Neural progenitor cell (in vitro differentiated cells): ENCODE results near the gene NHLH1. TPM values are rescaled to one million over a fixed set of nuclear protein-coding genes. Genes with fewer than 3 reads are reported as not detected.
"Not testable (repeated sequence)": the region's sequence is repeated elsewhere in the genome, so short reads cannot be mapped to it uniquely, and the experiment has no call there.

Source experiments
- DNase-seq: peaks from one replicate; pipeline ENCODE4 v3.0.0-alpha.2; 2016; ENCODE audit warnings: low spot score
- H2AFZ ChIP-seq: fragments of 200-600 bp; sonication (generic); replicated peaks from 2 replicates; pipeline ENCODE4 v1.6.1; 2016; ENCODE audit warnings: antibody characterized with exemption
- H3F3A ChIP-seq: fragments of 200-600 bp; sonication (generic); 2 replicates; pipeline ENCODE4 v1.6.1; 2016; ENCODE audit warnings: antibody characterized with exemption, low read depth
- H3K27ac ChIP-seq: fragments of 200-600 bp; sonication (generic); 2 replicates; pipeline ENCODE4 v1.5.1; 2016; ENCODE audit warnings: mild to moderate bottlenecking
- H3K27me3 ChIP-seq: fragments of 200-600 bp; sonication (generic); 2 replicates; pipeline ENCODE4 v1.6.1; 2016; ENCODE audit warnings: mild to moderate bottlenecking, moderate library complexity
- H3K36me3 ChIP-seq: fragments of 200-600 bp; sonication (generic); 2 replicates; pipeline ENCODE4 v1.5.1; 2016
- H3K4me1 ChIP-seq: fragments of 200-600 bp; sonication (generic); 2 replicates; pipeline ENCODE4 v1.6.1; 2016; ENCODE audit warnings: mixed run types
- H3K4me2 ChIP-seq: fragments of 200-600 bp; sonication (generic); 2 replicates; pipeline ENCODE4 v1.6.1; 2016
- H3K4me3 ChIP-seq: fragments of 200-600 bp; sonication (generic); 2 replicates; pipeline ENCODE4 v1.5.1; 2016
- H3K79me2 ChIP-seq: fragments of 200-600 bp; sonication (generic); 2 replicates; pipeline ENCODE4 v1.6.1; 2016; ENCODE audit warnings: low read depth
- H3K9ac ChIP-seq: fragments of 200-600 bp; sonication (generic); 2 replicates; pipeline ENCODE4 v1.6.1; 2016
- H3K9me3 ChIP-seq: fragments of 200-600 bp; sonication (generic); 2 replicates; pipeline ENCODE4 v1.5.1; 2016; ENCODE audit warnings: low read depth
- H4K20me1 ChIP-seq: fragments of 200-600 bp; sonication (generic); 2 replicates; pipeline ENCODE4 v1.6.1; 2016; ENCODE audit warnings: low read depth
- H3K27ac Mint-ChIP-seq: 3 replicates; pipeline ENCODE4 v1.8.0; 2021; ENCODE audit warnings: mixed read lengths
- H3K27me3 Mint-ChIP-seq: 2 replicates; pipeline ENCODE4 v1.8.0; 2022; ENCODE audit warnings: low read depth, mild to moderate bottlenecking, inconsistent platforms, moderate library complexity, mixed read lengths; ENCODE audit not compliant: insufficient read depth
- H3K36me3 Mint-ChIP-seq: 3 replicates; pipeline ENCODE4 v1.8.0; 2021; ENCODE audit warnings: mixed read lengths
- H3K4me1 Mint-ChIP-seq: 3 replicates; pipeline ENCODE4 v1.8.0; 2021; ENCODE audit warnings: mixed read lengths
- H3K4me3 Mint-ChIP-seq: 3 replicates; pipeline ENCODE4 v1.8.0; 2021; ENCODE audit warnings: mild to moderate bottlenecking, moderate library complexity, mixed read lengths
- H3K9me3 Mint-ChIP-seq: 3 replicates; pipeline ENCODE4 v1.8.0; 2020; ENCODE audit warnings: mixed read lengths
- CTCF ChIP-seq: fragments of 200-600 bp; sonication (generic); IDR thresholded peaks from 2 replicates; pipeline ENCODE4 v1.5.1; 2017; ENCODE audit warnings: antibody characterized with exemption, mild to moderate bottlenecking
- EZH2 ChIP-seq: fragments of 200-600 bp; sonication (generic); IDR thresholded peaks from 2 replicates; pipeline ENCODE4 v1.6.1; 2017; ENCODE audit warnings: antibody characterized with exemption, mild to moderate bottlenecking, moderate library complexity
- EZH2phosphoT487 ChIP-seq: fragments of 200-600 bp; sonication (generic); IDR thresholded peaks from 2 replicates; pipeline ENCODE4 v1.6.1; 2017; ENCODE audit warnings: antibody characterized with exemption
- total RNA-seq: library from RNA; depleted of rRNA; stranded (reverse); fragments of >200 nt; gene quantifications from 2 replicates; pipeline ENCODE4 v1.2.3, GENCODE V29; 2015; ENCODE audit warnings: low replicate concordance

Gene NHLH1
- total RNA-seq, 1 donor from 2014 or later = 0.07 TPM

GRCh38 chr1:160375788-160376524 is 9.1 kb downstream of the NHLH1 start:
- TF ChIP-seq CTCF (no peak), EZH2phosphoT487 (no peak), EZH2 (no peak)
- Histone ChIP-seq H3K79me2 (no peaks in the 10 kb centered on the region), H3K4me2 (peak overlapping the region; percentile 74), H3K27me3 (no peaks in the 10 kb centered on the region), H2AFZ (peak overlapping the region; percentile 79), H3K27ac (peak overlapping the region; percentile 92), H4K20me1 (no peaks in the 10 kb centered on the region), H3F3A (peaks cover 29% of the 10 kb centered on the region), H3K9me3 (no peaks in the 10 kb centered on the region), H3K36me3 (no peaks in the 10 kb centered on the region), H3K4me1 (peaks cover 33% of the 10 kb centered on the region), H3K9ac (no peak overlapping the region), H3K4me3 (peak overlapping the region; percentile 28)
- peaks cover 9% of the 10 kb centered on the region for H3K27me3 Mint-ChIP-seq
- H3K36me3 Mint-ChIP-seq = no peaks in the 10 kb centered on the region
- H3K27ac Mint-ChIP-seq = peak overlapping the region; percentile 91
- H3K4me3 Mint-ChIP-seq = peak overlapping the region; percentile 61
- peak; percentile 78 for DNase-seq
- no peaks in the 10 kb centered on the region for H3K9me3 Mint-ChIP-seq
- H3K4me1 Mint-ChIP-seq = peaks cover 46% of the 10 kb centered on the region

DNA sequence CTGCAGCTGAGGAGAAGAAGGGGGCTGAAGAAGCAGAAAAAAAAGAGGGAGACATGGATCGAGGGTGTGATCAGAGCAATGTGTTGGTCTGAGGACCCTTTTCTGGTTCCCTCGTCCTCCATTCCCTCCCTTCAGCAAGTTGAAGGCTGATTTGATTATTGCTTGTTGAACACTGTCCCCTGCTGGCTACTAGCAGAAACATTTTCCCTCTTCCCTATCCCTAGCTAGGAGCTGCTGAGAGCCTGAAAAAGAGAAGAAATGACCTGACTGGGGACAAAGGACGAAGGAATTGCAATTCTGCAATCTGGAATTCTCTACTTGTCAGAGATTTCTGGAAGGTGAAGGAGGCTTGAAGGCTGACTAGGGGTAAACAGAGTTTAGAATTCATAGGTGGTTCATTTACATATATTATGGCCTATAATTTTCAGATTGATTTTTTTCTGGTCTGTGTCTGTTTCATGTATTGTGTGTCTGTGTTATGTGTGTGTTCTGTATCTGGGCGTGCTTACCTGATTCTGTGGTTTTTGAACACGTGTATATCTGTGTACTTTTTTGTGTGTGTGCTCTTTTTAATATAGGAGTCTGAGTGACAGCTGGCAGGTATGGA is 9.8 kb downstream of the NHLH1 start:
- Mint-ChIP-seq H3K4me1 (peaks cover 40% of the 10 kb centered on the region), H3K27ac (peak overlapping the region; percentile 91), H3K4me3 (peak overlapping the region; percentile 61), H3K9me3 (no peaks in the 10 kb centered on the region), H3K27me3 (peaks cover 6% of the 10 kb centered on the region), H3K36me3 (no peaks in the 10 kb centered on the region)
- H3K9ac ChIP-seq = no peak overlapping the region
- no peaks in the 10 kb centered on the region for H3K79me2 ChIP-seq
- peak overlapping the region; percentile 79 for H2AFZ ChIP-seq
- TF ChIP-seq CTCF (peak; percentile 92), EZH2phosphoT487 (no peak)
- H3K36me3 ChIP-seq = no peaks in the 10 kb centered on the region
- no peaks in the 10 kb centered on the region for H3K9me3 ChIP-seq
- no peaks in the 10 kb centered on the region for H3K27me3 ChIP-seq
- H3K4me3 ChIP-seq = peak overlapping the region; percentile 28
- H4K20me1 ChIP-seq = no peaks in the 10 kb centered on the region
- peaks cover 27% of the 10 kb centered on the region for H3K4me1 ChIP-seq
- H3K4me2 ChIP-seq = peak overlapping the region; percentile 74
- peaks cover 29% of the 10 kb centered on the region for H3F3A ChIP-seq
- peak; percentile 85 for DNase-seq
- H3K27ac ChIP-seq = peak overlapping the region; percentile 92

DNA sequence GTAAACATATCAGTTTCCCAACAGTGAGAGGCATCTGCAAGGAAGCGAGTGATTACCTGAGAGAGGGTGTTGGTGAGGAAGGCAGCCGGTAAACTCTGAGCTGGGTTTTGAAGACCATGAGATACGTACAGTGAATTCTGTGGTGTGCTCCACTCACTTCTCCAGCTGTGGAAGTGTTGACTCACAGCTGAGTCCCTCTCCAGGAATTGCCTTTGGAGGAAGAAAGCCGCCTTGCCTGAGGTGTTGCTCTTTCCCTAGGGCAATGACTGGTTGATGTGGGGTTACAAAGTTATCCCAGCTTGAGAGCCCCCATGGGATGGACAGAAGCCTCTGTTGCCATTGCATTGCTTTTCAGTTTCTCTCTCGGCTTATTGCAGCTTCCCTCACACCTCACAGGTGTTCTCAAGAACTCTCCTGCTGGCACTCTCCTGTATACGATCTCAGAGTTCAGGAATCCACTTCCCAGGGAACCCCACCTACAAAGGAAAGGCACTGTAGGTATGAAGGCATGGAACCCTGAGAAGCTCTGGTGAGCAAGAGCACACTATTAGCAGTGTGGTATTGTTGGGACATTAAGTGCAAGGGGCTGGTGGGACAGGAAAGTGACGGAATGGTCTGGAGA is 10.8 kb downstream of the NHLH1 start:
- H2AFZ ChIP-seq = no peak overlapping the region
- peaks cover 27% of the 10 kb centered on the region for H3K4me1 ChIP-seq
- H3K36me3 ChIP-seq = no peaks in the 10 kb centered on the region
- no peak overlapping the region for H3K4me3 ChIP-seq
- Mint-ChIP-seq H3K27me3 (peaks cover 6% of the 10 kb centered on the region), H3K27ac (peak overlapping the region; percentile 12), H3K36me3 (no peaks in the 10 kb centered on the region), H3K4me3 (no peak overlapping the region), H3K4me1 (peaks cover 36% of the 10 kb centered on the region), H3K9me3 (no peaks in the 10 kb centered on the region)
- DNase-seq = no peak
- no peaks in the 10 kb centered on the region for H4K20me1 ChIP-seq
- H3K27me3 ChIP-seq = no peaks in the 10 kb centered on the region
- peaks cover 29% of the 10 kb centered on the region for H3F3A ChIP-seq
- no peaks in the 10 kb centered on the region for H3K9me3 ChIP-seq
- TF ChIP-seq CTCF (no peak), EZH2phosphoT487 (no peak), EZH2 (no peak)
- H3K9ac ChIP-seq = no peak overlapping the region
- no peak overlapping the region for H3K27ac ChIP-seq
- no peak overlapping the region for H3K4me2 ChIP-seq
- no peaks in the 10 kb centered on the region for H3K79me2 ChIP-seq

GRCh38 chr1:160384812-160385211 is 17.9 kb downstream of the NHLH1 start:
- H3K9ac ChIP-seq, H3K9me3 ChIP-seq, H3K36me3 Mint-ChIP-seq, H3K4me1 Mint-ChIP-seq, H3K4me3 Mint-ChIP-seq, H3F3A ChIP-seq, DNase-seq, H2AFZ ChIP-seq, H3K27me3 ChIP-seq, H3K27ac Mint-ChIP-seq, H3K4me1 ChIP-seq, H3K36me3 ChIP-seq, H4K20me1 ChIP-seq, H3K4me3 ChIP-seq, H3K79me2 ChIP-seq, H3K4me2 ChIP-seq, H3K27ac ChIP-seq: not testable (repeated sequence)
- H3K9me3 Mint-ChIP-seq = peaks cover 26% of the 10 kb centered on the region
- H3K27me3 Mint-ChIP-seq = peaks cover 10% of the 10 kb centered on the region

DNA sequence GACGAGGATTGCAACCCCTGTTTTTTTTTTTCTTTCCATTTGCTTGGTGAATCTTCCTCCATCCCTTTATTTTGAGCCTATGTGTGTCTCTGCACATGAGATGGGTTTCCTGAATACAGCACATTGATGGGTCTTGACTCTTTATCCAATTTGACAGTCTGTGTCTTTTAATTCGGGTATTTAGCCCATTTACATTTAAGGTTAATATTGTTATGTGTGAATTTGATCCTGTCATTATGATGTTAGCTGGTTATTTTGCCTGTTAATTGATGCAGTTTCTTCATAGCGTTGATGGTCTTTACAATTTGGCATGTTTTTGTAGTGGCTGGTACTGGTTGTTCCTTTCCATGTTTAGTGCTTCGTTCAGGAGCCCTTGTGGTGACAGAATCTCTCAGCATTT is 21.5 kb downstream of the NHLH1 start:
- not testable (repeated sequence) for H3K27me3 ChIP-seq, H3K4me1 ChIP-seq, H3K9me3 ChIP-seq, H2AFZ ChIP-seq, H3K27ac Mint-ChIP-seq, H3K79me2 ChIP-seq, H3K36me3 Mint-ChIP-seq, H3F3A ChIP-seq, H3K4me3 ChIP-seq, H3K4me3 Mint-ChIP-seq, H4K20me1 ChIP-seq, H3K36me3 ChIP-seq, H3K4me1 Mint-ChIP-seq, H3K9ac ChIP-seq, H3K27ac ChIP-seq, H3K27me3 Mint-ChIP-seq, DNase-seq, H3K4me2 ChIP-seq
- peaks cover 27% of the 10 kb centered on the region for H3K9me3 Mint-ChIP-seq
